A549 (cell line): ENCODE data around the gene EEFSEC. TPM values are rescaled to one million over a fixed set of nuclear protein-coding genes. Genes with fewer than 3 reads are reported as not detected.

Source experiments
- ATAC-seq, 2 experiments: fragments of 200-7000 bp in 1 of 2; fragments of >200 bp in 1 of 2; cut with Nextera tagmentation in 1 of 2; cut with Tn5 transposase in 1 of 2; 3 replicates each; pipeline versions ENCODE4 v1.8.0 to v1.9.1; 2018 to 2020; ENCODE audit warnings: mild to moderate bottlenecking in 1 of 2, moderate library complexity in 1 of 2
- CTCF ChIA-PET: fragments of 300-600 bp; sonication (Branson Sonifier 250); formaldehyde crosslinking; extraction: SDS; loops from one replicate; lab custom pipeline; 2021; ENCODE audit warnings: antibody characterized with exemption, inconsistent platforms; lab: Yijun Ruan, JAX
- POLR2A ChIA-PET: fragments of 350-600 bp; formaldehyde crosslinking; extraction: SDS; loops from one replicate; lab custom pipeline; 2021; ENCODE audit warnings: antibody characterized with exemption, inconsistent platforms; lab: Yijun Ruan, JAX
- DNase-seq, 2 experiments: peaks; one replicate each; pipeline versions ENCODE4 v3.0.0 to v3.0.0-alpha.2; 2011 to 2016; ENCODE audit warnings: low read depth in 1 of 2, low spot score in 1 of 2
- FAIRE-seq: peaks from 2 replicates; lab custom pipeline; 2011; peaks lifted over from hg19 to GRCh38; lab: Jason Lieb, UNC
- H3K27ac ChIP-seq, 2 experiments: fragments of >200 bp; sonication (Bioruptor Twin); formaldehyde crosslinking; 3 replicates each; pipeline ENCODE4 v1.5.1; 2016 to 2017
- H3K4me1 ChIP-seq: fragments of >200 bp; sonication (Bioruptor Twin); formaldehyde crosslinking; 3 replicates; pipeline ENCODE4 v1.6.1; 2016
- H3K4me2 ChIP-seq: fragments of >200 bp; sonication (Bioruptor Twin); formaldehyde crosslinking; 3 replicates; pipeline ENCODE4 v1.6.1; 2016
- H3K4me3 ChIP-seq: fragments of >200 bp; sonication (Bioruptor Twin); formaldehyde crosslinking; 3 replicates; pipeline ENCODE4 v1.5.1; 2016
- H3K9me3 ChIP-seq: fragments of >200 bp; sonication (Bioruptor Twin); formaldehyde crosslinking; 3 replicates; pipeline ENCODE4 v1.6.1; 2016
- BHLHE40 ChIP-seq: IDR thresholded peaks from 2 replicates; pipeline ENCODE4 v1.6.1; 2012; ENCODE audit warnings: low read depth, low read length, inconsistent platforms
- CBX8 ChIP-seq: fragments of 200-600 bp; sonication (generic); IDR thresholded peaks from 2 replicates; pipeline ENCODE4 v1.6.1; 2016
- CHD2 ChIP-seq: fragments of 150-350 bp; IDR thresholded peaks from 2 replicates; pipeline ENCODE4 v1.6.1; 2014; ENCODE audit warnings: low read length; ENCODE audit not compliant: partially characterized antibody
- CHD4 ChIP-seq: fragments of 200-600 bp; sonication (generic); IDR thresholded peaks from 2 replicates; pipeline ENCODE4 v1.6.1; 2016; ENCODE audit warnings: antibody characterized with exemption, mild to moderate bottlenecking, borderline replicate concordance
- EHF ChIP-seq: fragments of 250-450 bp; sonication (Bioruptor Pico); IDR thresholded peaks from 2 replicates; pipeline ENCODE4 v1.5.0; 2020; ENCODE audit warnings: mild to moderate bottlenecking
- EHMT2 ChIP-seq: fragments of 200-600 bp; sonication (generic); IDR thresholded peaks from 2 replicates; pipeline ENCODE4 v1.6.1; 2016; ENCODE audit warnings: antibody characterized with exemption, low read depth, mild to moderate bottlenecking, moderate library complexity
- EP300 ChIP-seq, 2 experiments: fragments of >200 bp; sonication (Bioruptor Twin); formaldehyde crosslinking; IDR thresholded peaks; 2 replicates in 1 of 2; 3 replicates in 1 of 2; pipeline ENCODE4 v1.6.1; 2016 to 2017
- ESRRA ChIP-seq: fragments of 150-350 bp; IDR thresholded peaks from 2 replicates; pipeline ENCODE4 v1.6.1; 2014; ENCODE audit warnings: mild to moderate bottlenecking, low read length, borderline replicate concordance
- FOSB ChIP-seq: fragments of 250-450 bp; sonication (Bioruptor Pico); IDR thresholded peaks from 2 replicates; pipeline ENCODE4 v1.5.0; 2020; ENCODE audit warnings: mild to moderate bottlenecking, moderate library complexity
- GATA3 ChIP-seq: IDR thresholded peaks from 2 replicates; pipeline ENCODE4 v1.6.1; 2012; ENCODE audit warnings: borderline replicate concordance
- HEYL ChIP-seq: fragments of 250-450 bp; sonication (Bioruptor Pico); IDR thresholded peaks from 2 replicates; pipeline ENCODE4 v1.8.0; 2021; ENCODE audit warnings: mild to moderate bottlenecking, moderate library complexity
- HOXB13 ChIP-seq: fragments of 250-450 bp; sonication (Bioruptor Pico); IDR thresholded peaks from 2 replicates; pipeline ENCODE4 v1.5.0; 2020; ENCODE audit warnings: low read depth, mild to moderate bottlenecking, moderate library complexity
- HOXB5 ChIP-seq: fragments of 250-450 bp; sonication (Bioruptor Pico); IDR thresholded peaks from 2 replicates; pipeline ENCODE4 v1.5.0; 2020; ENCODE audit warnings: mild to moderate bottlenecking, moderate library complexity
- JUN ChIP-seq, 2 experiments: fragments of >200 bp; sonication (Bioruptor Twin); formaldehyde crosslinking; IDR thresholded peaks; 2 replicates in 1 of 2; 3 replicates in 1 of 2; pipeline ENCODE4 v1.6.1; 2016 to 2017
- KDM1A ChIP-seq: fragments of 200-600 bp; sonication (generic); IDR thresholded peaks from 2 replicates; pipeline ENCODE4 v1.6.1; 2016; ENCODE audit warnings: low read depth, mild to moderate bottlenecking
- KDM5A ChIP-seq: fragments of 200-600 bp; sonication (generic); IDR thresholded peaks from 2 replicates; pipeline ENCODE4 v1.6.1; 2016; ENCODE audit warnings: antibody characterized with exemption, mild to moderate bottlenecking
- MAFK ChIP-seq: fragments of 450-650 bp; IDR thresholded peaks from 2 replicates; pipeline ENCODE4 v1.6.1; 2014; ENCODE audit not compliant: partially characterized antibody
- MYC ChIP-seq: IDR thresholded peaks from 2 replicates; pipeline ENCODE4 v1.6.1; 2012; ENCODE audit warnings: mild to moderate bottlenecking, inconsistent platforms, low read length, improper control_type of control experiment, borderline replicate concordance
- NR3C1 ChIP-seq: fragments of >200 bp; sonication (Bioruptor Twin); formaldehyde crosslinking; IDR thresholded peaks from 3 replicates; pipeline ENCODE4 v1.6.1; 2017
- PHF8 ChIP-seq: fragments of 200-600 bp; sonication (generic); IDR thresholded peaks from 2 replicates; pipeline ENCODE4 v1.6.1; 2016; ENCODE audit warnings: low read depth, mild to moderate bottlenecking, antibody characterized with exemption, moderate library complexity, borderline replicate concordance
- POLR2AphosphoS2 ChIP-seq: conservative IDR thresholded peaks from 2 replicates; pipeline ENCODE4 v1.6.1; 2012; ENCODE audit warnings: low read length, improper control_type of control experiment, inconsistent platforms
- RARB ChIP-seq: fragments of 250-450 bp; sonication (Bioruptor Pico); IDR thresholded peaks from 2 replicates; pipeline ENCODE4 v1.8.0; 2021; ENCODE audit warnings: mild to moderate bottlenecking, moderate library complexity
- RFX5 ChIP-seq: fragments of 450-650 bp; IDR thresholded peaks from 2 replicates; pipeline ENCODE4 v1.7.1; 2014; ENCODE audit warnings: antibody characterized with exemption, mild to moderate bottlenecking, moderate library complexity
- SMC3 ChIP-seq: fragments of >200 bp; sonication (Bioruptor Twin); formaldehyde crosslinking; IDR thresholded peaks from 3 replicates; pipeline ENCODE4 v1.6.1; 2018; ENCODE audit warnings: inconsistent platforms
- SREBF2 ChIP-seq: fragments of 450-650 bp; IDR thresholded peaks from 2 replicates; pipeline ENCODE4 v1.6.1; 2014; ENCODE audit warnings: mild to moderate bottlenecking, moderate library complexity
- WGBS: methylation state at CpG from one replicate; pipeline ENCODE4 v1.1.6; 2017; ENCODE audit errors: missing lambda C conversion rate; 5-methylcytosine and 5-hydroxymethylcytosine counted together
- polyA plus RNA-seq, 4 experiments: library from polyadenylated mRNA; depleted of rRNA in 3 of 4; stranded (reverse); fragments of >200 nt; fragmentation: RNase III in 1 of 4; extraction: RNeasy Plus Mini Kit Qiagen cat#74134 plus additional on column Dnase treatment in 1 of 4; gene quantifications; 2 replicates in 3 of 4; 3 replicates in 1 of 4; pipeline ENCODE4 v1.2.3, GENCODE V29; 2011 to 2017
- TF ChIP-seq, protein P1 (sequence below): fragments of 250-450 bp; sonication (Bioruptor Pico); IDR thresholded peaks from 2 replicates; pipeline ENCODE4 v1.5.0; 2020; ENCODE audit warnings: low read depth, mild to moderate bottlenecking, moderate library complexity
- TF ChIP-seq, protein P2 (sequence below): fragments of 200-600 bp; sonication (generic); IDR thresholded peaks from 2 replicates; pipeline ENCODE4 v1.6.1; 2016; ENCODE audit warnings: antibody characterized with exemption, mild to moderate bottlenecking, moderate library complexity

EEFSEC gene
- polyA plus RNA-seq, 2 of the 4 experiments (the other 2 are of a cell fraction) = 6.9 to 7.3 TPM

DNA sequence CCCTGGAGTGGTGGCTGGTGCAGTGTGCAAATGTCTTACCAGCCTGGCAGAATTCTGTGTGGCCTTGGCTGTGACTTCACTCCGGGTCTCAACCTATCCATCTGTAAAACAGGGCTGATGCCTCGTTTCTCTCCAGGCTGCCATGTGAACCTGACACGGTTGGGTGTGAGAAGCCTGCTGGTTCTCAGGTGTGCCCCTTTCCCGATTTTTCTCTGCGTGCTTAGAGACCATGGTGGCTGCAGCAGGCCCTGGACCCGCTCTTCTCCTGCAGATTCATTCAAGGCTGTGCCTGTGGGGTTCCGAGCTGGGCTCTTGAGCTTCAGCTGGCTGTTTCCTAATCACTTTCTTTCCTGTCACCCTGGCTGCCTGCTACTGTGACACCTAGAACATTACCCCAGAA lies 38.9 kb downstream of the EEFSEC start (continued):
- TF ChIP-seq HOXB13 (CRISPR knock-in tag) = no peak

DNA sequence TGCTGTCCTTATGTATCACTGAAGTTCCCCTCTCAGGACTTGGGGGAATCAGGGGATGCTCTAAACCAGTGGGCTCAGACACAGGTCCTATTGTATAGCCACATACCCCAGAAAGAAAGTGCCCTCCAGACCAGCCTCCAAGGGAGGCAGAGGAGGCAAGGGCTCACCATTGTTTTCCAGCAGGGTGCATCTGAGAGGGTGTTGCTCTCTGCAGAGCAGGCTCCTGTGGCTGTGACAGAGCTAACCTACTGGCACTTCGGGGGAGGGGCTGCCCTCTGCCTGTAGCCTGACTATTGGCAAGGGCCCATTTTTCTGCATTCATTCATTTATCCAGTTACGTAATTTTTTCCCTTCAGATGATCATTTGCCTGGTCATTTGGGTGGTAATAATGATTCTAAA lies 39.9 kb downstream of the EEFSEC start:
- ChIA-PET CTCF (no interaction called here), POLR2A (no interaction called here)
- TF ChIP-seq CHD4 = no peak
- TF ChIP-seq FOSB (CRISPR knock-in tag) = no peak
- TF ChIP-seq BHLHE40 = no peak
- TF ChIP-seq ESRRA = no peak
- no peak for TF ChIP-seq MAFK
- TF ChIP-seq, protein P1, sequence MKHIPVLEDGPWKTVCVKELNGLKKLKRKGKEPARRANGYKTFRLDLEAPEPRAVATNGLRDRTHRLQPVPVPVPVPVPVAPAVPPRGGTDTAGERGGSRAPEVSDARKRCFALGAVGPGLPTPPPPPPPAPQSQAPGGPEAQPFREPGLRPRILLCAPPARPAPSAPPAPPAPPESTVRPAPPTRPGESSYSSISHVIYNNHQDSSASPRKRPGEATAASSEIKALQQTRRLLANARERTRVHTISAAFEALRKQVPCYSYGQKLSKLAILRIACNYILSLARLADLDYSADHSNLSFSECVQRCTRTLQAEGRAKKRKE (CRISPR knock-in tag) = no peak
- no peak for TF ChIP-seq GATA3
- TF ChIP-seq EHF (CRISPR knock-in tag) = no peak
- no peak for TF ChIP-seq HOXB5
- no peak for TF ChIP-seq RFX5
- TF ChIP-seq POLR2AphosphoS2 = no peak
- TF ChIP-seq CHD2 = no peak
- no peak for TF ChIP-seq CBX8
- H3K4me1 ChIP-seq = peaks cover 5% of the 10 kb centered on the region; the same call in 1 of the 3 replicates
- DNase-seq (no peak), FAIRE-seq (no peak), ATAC-seq (no peak)
- no peak overlapping the region for H3K27ac ChIP-seq
- H3K4me3 ChIP-seq = no peak overlapping the region
- no peak overlapping the region for H3K4me2 ChIP-seq
- no peaks in the 10 kb centered on the region for H3K9me3 ChIP-seq
- 68% methylated on average over 2 of the region's 2 CpGs for WGBS

DNA sequence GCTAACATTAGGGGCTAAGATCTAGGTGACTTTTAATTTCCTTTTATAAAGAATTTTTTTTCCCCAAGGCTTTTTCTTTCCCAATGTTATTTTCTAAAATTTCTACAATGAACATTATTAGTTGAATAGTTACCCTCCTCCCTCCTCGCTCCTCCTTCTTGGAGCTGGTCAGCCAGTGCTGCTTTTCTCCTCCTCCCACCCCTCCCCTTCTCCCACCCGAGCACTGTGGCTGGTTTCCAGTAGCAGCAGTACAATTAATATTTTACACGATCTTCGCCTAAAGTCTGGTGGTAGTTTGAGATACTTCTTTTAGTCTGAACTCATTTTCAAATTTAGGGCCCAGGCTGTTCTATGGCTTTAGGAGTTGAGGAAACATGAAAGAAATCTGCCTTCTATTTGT lies 41.6 kb downstream of the EEFSEC start:
- no peak overlapping the region for H3K4me2 ChIP-seq
- DNase-seq = no peak
- FAIRE-seq = no peak
- CTCF ChIA-PET = no interaction called here
- peaks cover 5% of the 10 kb centered on the region; the same call in 1 of the 3 replicates for H3K4me1 ChIP-seq
- H3K4me3 ChIP-seq = no peak overlapping the region
- 89% methylated on average over 4 of the region's 4 CpGs for WGBS
- H3K27ac ChIP-seq = no peak overlapping the region
- ATAC-seq = no peak
- TF ChIP-seq KDM5A (no peak), MAFK (no peak), CBX8 (no peak), EHMT2 (no peak), EP300 (IDR thresholded peaks at IDR 0.05) (no peak), BHLHE40 (no peak), EHF (CRISPR knock-in tag) (no peak), HEYL (CRISPR knock-in tag) (no peak), RARB (CRISPR knock-in tag) (no peak), CHD4 (no peak), SMC3 (no peak), JUN (IDR thresholded peaks at IDR 0.05) (no peak), SREBF2 (no peak), PHF8 (no peak), MYC (no peak), NR3C1 (no peak), KDM1A (no peak)
- TF ChIP-seq, protein P2, sequence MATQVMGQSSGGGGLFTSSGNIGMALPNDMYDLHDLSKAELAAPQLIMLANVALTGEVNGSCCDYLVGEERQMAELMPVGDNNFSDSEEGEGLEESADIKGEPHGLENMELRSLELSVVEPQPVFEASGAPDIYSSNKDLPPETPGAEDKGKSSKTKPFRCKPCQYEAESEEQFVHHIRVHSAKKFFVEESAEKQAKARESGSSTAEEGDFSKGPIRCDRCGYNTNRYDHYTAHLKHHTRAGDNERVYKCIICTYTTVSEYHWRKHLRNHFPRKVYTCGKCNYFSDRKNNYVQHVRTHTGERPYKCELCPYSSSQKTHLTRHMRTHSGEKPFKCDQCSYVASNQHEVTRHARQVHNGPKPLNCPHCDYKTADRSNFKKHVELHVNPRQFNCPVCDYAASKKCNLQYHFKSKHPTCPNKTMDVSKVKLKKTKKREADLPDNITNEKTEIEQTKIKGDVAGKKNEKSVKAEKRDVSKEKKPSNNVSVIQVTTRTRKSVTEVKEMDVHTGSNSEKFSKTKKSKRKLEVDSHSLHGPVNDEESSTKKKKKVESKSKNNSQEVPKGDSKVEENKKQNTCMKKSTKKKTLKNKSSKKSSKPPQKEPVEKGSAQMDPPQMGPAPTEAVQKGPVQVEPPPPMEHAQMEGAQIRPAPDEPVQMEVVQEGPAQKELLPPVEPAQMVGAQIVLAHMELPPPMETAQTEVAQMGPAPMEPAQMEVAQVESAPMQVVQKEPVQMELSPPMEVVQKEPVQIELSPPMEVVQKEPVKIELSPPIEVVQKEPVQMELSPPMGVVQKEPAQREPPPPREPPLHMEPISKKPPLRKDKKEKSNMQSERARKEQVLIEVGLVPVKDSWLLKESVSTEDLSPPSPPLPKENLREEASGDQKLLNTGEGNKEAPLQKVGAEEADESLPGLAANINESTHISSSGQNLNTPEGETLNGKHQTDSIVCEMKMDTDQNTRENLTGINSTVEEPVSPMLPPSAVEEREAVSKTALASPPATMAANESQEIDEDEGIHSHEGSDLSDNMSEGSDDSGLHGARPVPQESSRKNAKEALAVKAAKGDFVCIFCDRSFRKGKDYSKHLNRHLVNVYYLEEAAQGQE = no peak
- TF ChIP-seq, all 56 proteins: peak for 0
- no peaks in the 10 kb centered on the region for H3K9me3 ChIP-seq
- POLR2A ChIA-PET = no interaction called here
